Calu3 (cell line): Measurements from ENCODE around the gene MIF. TPM values are rescaled to one million over a fixed set of nuclear protein-coding genes. Genes with fewer than 3 reads are reported as not detected.

Experiments used
- BruUV-seq: library from RNA; stranded (reverse); fragments of 400-500 nt; replicated peaks from 2 replicates; lab custom pipeline; 2021; lab: Mats Ljungman, UMichigan
- CTCF ChIA-PET: fragments of 300-600 bp; sonication (Branson Sonifier 250); formaldehyde crosslinking; loops from one replicate; lab custom pipeline; 2022; ENCODE audit warnings: antibody characterized with exemption; lab: Charles Lee
- DNase-seq: peaks from one replicate; pipeline ENCODE4 v3.0.0; 2022
- H3K27ac Mint-ChIP-seq: one replicate; pipeline ENCODE4 v1.8.0; 2022; ENCODE audit warnings: mixed read lengths; ENCODE audit not compliant: unreplicated experiment
- H3K27me3 Mint-ChIP-seq: one replicate; pipeline ENCODE4 v1.8.0; 2022; ENCODE audit warnings: mixed read lengths; ENCODE audit not compliant: unreplicated experiment
- H3K36me3 Mint-ChIP-seq: one replicate; pipeline ENCODE4 v1.8.0; 2022; ENCODE audit warnings: mild to moderate bottlenecking, moderate library complexity, mixed read lengths; ENCODE audit not compliant: insufficient read depth, unreplicated experiment
- H3K4me1 Mint-ChIP-seq: one replicate; pipeline ENCODE4 v1.8.0; 2022; ENCODE audit warnings: mild to moderate bottlenecking, low read depth, mixed read lengths; ENCODE audit not compliant: unreplicated experiment
- H3K4me3 Mint-ChIP-seq: one replicate; pipeline ENCODE4 v1.8.0; 2022; ENCODE audit warnings: mild to moderate bottlenecking, low read depth, moderate library complexity, mixed read lengths; ENCODE audit not compliant: unreplicated experiment
- H3K9me3 Mint-ChIP-seq: one replicate; pipeline ENCODE4 v1.8.0; 2022; ENCODE audit warnings: low read depth, mixed read lengths; ENCODE audit not compliant: unreplicated experiment
- intact Hi-C: fragments of 100-400 bp; cut with micrococcal nuclease; formaldehyde crosslinking; loops from one replicate; pipeline ENCODE4 v1.10.0; 2022; ENCODE audit not compliant: unreplicated experiment
- total RNA-seq: library from RNA; stranded (reverse); gene quantifications from 2 replicates; pipeline ENCODE4 v1.2.3, GENCODE V29; 2022
- TF ChIP-seq, protein P1 (sequence below): fragments of 200-600 bp; IDR thresholded peaks from one replicate; pipeline ENCODE4 v1.8.0; 2022; ENCODE audit warnings: antibody characterized with exemption; ENCODE audit not compliant: unreplicated experiment

Gene MIF
- total RNA-seq, 1 experiment from 2014 or later, result 679 TPM

DNA sequence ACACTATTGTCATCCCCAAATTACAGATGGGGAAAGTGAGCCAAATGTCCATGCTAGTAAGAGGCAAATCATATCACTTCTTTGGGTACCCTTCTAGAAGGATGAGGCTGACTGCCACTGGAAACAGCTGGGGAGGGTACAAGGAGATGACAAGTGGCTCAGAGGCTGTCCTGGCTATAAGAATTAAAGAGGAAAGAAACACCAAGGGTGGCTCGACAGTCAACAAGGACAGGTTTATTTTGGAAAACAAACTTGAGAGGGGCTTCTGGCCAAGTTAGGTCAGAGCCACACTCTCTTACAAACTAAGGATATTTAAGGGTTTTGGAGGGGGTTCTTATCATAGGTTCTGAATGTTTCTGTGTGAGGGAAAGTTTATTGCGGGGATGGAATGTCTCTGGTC lies 2.1 kb upstream of the MIF start:
- DNase-seq, result no peak
- no TSS peak for BruUV-seq
- Mint-ChIP-seq H3K36me3 (peaks cover 63% of the 10 kb centered on the region), H3K4me1 (peaks cover 19% of the 10 kb centered on the region), H3K9me3 (no peaks in the 10 kb centered on the region), H3K27ac (no peak overlapping the region), H3K27me3 (no peaks in the 10 kb centered on the region), H3K4me3 (no peak overlapping the region)
- intact Hi-C loops, result no loop called here
- TF ChIP-seq, protein P1, sequence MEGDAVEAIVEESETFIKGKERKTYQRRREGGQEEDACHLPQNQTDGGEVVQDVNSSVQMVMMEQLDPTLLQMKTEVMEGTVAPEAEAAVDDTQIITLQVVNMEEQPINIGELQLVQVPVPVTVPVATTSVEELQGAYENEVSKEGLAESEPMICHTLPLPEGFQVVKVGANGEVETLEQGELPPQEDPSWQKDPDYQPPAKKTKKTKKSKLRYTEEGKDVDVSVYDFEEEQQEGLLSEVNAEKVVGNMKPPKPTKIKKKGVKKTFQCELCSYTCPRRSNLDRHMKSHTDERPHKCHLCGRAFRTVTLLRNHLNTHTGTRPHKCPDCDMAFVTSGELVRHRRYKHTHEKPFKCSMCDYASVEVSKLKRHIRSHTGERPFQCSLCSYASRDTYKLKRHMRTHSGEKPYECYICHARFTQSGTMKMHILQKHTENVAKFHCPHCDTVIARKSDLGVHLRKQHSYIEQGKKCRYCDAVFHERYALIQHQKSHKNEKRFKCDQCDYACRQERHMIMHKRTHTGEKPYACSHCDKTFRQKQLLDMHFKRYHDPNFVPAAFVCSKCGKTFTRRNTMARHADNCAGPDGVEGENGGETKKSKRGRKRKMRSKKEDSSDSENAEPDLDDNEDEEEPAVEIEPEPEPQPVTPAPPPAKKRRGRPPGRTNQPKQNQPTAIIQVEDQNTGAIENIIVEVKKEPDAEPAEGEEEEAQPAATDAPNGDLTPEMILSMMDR, result no peak
- CTCF ChIA-PET, result no interaction called here

DNA sequence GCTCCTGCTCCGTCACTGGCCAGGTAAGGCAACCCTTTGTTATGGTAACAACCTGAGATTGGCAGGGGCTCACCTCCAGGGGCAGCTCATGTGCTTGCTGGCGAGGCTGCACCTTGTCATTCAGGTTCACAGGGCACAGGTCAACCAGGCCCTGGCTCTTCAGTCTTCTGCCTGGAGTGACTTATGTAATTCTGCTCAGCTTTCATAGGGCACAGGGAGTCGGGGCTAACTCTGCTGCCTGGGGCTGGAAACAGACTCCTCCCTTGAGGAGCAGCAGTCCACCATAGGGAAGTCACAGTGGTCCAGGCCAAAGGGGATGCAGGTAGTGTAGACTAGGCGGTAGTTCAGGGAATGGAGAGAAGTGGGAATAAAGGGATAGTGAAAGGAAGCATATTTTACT lies 1.5 kb upstream of the MIF start:
- BruUV-seq, result no TSS peak
- CTCF ChIA-PET, result no interaction called here
- Mint-ChIP-seq H3K27me3 (no peaks in the 10 kb centered on the region), H3K36me3 (peaks cover 68% of the 10 kb centered on the region), H3K9me3 (no peaks in the 10 kb centered on the region), H3K4me3 (peak overlapping the region; percentile 92), H3K4me1 (peaks cover 24% of the 10 kb centered on the region), H3K27ac (peak overlapping the region; percentile 98)
- DNase-seq, result no peak
- TF ChIP-seq, protein P1, result no peak
- intact Hi-C loops, result no loop called here

DNA sequence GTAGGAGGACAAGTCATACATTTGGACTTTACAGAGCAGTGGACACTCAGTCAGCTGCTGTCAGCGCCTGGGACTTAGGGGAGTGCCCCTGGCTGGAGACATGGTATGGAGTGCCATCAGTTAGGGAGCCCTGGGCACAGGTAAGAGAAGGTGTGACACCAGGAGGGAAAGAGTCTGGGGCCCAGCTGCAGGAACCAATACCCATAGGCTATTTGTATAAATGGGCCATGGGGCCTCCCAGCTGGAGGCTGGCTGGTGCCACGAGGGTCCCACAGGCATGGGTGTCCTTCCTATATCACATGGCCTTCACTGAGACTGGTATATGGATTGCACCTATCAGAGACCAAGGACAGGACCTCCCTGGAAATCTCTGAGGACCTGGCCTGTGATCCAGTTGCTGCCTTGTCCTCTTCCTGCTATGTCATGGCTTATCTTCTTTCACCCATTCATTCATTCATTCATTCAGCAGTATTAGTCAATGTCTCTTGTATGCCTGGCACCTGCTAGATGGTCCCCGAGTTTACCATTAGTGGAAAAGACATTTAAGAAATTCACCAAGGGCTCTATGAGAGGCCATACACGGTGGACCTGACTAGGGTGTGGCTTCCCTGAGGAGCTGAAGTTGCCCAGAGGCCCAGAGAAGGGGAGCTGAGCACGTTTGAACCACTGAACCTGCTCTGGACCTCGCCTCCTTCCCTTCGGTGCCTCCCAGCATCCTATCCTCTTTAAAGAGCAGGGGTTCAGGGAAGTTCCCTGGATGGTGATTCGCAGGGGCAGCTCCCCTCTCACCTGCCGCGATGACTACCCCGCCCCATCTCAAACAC lies 850 bp upstream of the MIF start:
- Mint-ChIP-seq H3K27me3 (no peaks in the 10 kb centered on the region), H3K36me3 (peaks cover 65% of the 10 kb centered on the region), H3K4me1 (peaks cover 24% of the 10 kb centered on the region), H3K4me3 (peak overlapping the region; percentile 92), H3K9me3 (no peaks in the 10 kb centered on the region), H3K27ac (peak overlapping the region; percentile 98)
- BruUV-seq, result TSS peak; percentile 55
- no peak for DNase-seq
- intact Hi-C loops, result no loop called here
- TF ChIP-seq, protein P1, result no peak
- CTCF ChIA-PET, result interaction anchor here (1.0 to 1.8 kb wide), 5 partner anchors 13 to 170 kb away, joined by 3 to 8 read pairs (median 5); no protein-coding TSS in a partner anchor

DNA sequence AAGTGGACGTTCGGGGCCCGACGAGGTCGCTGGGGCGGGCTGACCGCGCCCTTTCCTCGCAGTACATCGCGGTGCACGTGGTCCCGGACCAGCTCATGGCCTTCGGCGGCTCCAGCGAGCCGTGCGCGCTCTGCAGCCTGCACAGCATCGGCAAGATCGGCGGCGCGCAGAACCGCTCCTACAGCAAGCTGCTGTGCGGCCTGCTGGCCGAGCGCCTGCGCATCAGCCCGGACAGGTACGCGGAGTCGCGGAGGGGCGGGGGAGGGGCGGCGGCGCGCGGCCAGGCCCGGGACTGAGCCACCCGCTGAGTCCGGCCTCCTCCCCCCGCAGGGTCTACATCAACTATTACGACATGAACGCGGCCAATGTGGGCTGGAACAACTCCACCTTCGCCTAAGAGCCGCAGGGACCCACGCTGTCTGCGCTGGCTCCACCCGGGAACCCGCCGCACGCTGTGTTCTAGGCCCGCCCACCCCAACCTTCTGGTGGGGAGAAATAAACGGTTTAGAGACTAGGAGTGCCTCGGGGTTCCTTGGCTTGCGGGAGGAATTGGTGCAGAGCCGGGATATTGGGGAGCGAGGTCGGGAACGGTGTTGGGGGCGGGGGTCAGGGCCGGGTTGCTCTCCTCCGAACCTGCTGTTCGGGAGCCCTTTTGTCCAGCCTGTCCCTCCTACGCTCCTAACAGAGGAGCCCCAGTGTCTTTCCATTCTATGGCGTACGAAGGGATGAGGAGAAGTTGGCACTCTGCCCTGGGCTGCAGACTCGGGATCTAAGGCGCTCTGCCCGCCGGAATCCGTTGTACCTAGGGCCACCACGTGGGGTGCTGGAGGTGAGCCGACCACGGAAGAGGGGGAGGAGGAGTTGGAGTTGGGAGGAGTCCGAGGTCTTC lies 771 bp downstream of the MIF start:
- H3K27ac Mint-ChIP-seq, result peak overlapping the region; percentile 98
- TSS peak; percentile 89 for BruUV-seq
- peaks cover 3% of the 10 kb centered on the region for H3K9me3 Mint-ChIP-seq
- DNase-seq, result peak; percentile 89
- intact Hi-C loops, result no loop called here
- peaks cover 24% of the 10 kb centered on the region for H3K4me1 Mint-ChIP-seq
- peak overlapping the region; percentile 92 for H3K4me3 Mint-ChIP-seq
- CTCF ChIA-PET, result interaction anchor here (0.5 to 1.8 kb wide), 12 partner anchors 10 to 432 kb away, joined by 3 to 17 read pairs (median 4); partner anchors contain the start of gene SLC2A11
- peaks cover 71% of the 10 kb centered on the region for H3K36me3 Mint-ChIP-seq
- TF ChIP-seq, protein P1, result peak; percentile 57
- H3K27me3 Mint-ChIP-seq, result no peaks in the 10 kb centered on the region
